ENCODE data around the gene SNX3. TPM values are rescaled to one million over a fixed set of nuclear protein-coding genes. Genes with fewer than 3 reads are reported as not detected.

SNX3 gene
- polyA plus RNA-seq, 1 experiment: 406 TPM

DNA sequence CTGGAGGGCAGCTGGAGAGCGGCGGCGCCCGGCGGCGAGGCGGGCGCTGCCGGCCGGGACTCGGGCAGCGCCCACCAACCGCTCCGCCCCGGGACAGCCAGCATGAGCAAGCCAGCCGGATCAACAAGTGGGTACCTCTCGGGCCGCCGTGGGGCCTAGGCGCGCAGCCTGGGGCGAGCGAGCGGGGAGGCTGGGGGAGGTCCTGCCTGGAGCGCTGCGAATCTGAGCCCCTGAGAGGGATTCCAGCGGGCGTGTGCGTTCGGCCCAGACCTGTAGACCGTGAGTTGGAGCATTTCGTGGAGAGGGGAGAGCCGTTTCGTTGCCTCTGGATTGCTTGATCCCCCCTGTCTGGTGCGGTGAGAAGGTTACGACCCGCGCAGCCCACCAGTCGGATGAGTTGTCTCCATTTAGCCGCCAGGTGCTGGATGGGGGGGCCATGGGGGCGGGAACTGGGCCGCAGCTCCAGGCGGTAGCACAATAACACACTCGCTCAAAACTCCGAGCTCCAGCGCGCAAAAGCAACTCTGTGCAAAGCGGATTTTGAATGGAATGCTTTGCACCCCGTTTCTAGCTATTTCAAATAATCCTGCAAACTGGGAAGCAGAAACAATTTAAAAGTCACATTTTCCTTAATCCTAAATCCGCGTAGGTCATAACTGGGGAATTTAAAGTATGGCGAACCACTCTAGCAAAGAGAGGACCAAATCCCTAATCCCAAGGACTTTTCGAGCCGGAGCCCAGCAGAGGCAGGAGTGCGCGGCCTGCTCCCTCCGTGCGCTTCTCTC is 94.0 kb downstream of the SNX3 start:
- Histone ChIP-seq H3K27ac (ENCODE audit: low read depth, low read length) (no peak overlapping the region), H3K27me3 (ENCODE audit: control insufficient read depth, insufficient read depth, low read length) (peaks cover 96% of the 10 kb centered on the region), H3K9me3 (ENCODE audit: control insufficient read depth, insufficient read depth, low read length) (peaks cover 7% of the 10 kb centered on the region; the same call in 1 of the 2 replicates), H3K4me3 (ENCODE audit: low read depth, low read length) (no peak overlapping the region)
- TF ChIP-seq, protein P1, sequence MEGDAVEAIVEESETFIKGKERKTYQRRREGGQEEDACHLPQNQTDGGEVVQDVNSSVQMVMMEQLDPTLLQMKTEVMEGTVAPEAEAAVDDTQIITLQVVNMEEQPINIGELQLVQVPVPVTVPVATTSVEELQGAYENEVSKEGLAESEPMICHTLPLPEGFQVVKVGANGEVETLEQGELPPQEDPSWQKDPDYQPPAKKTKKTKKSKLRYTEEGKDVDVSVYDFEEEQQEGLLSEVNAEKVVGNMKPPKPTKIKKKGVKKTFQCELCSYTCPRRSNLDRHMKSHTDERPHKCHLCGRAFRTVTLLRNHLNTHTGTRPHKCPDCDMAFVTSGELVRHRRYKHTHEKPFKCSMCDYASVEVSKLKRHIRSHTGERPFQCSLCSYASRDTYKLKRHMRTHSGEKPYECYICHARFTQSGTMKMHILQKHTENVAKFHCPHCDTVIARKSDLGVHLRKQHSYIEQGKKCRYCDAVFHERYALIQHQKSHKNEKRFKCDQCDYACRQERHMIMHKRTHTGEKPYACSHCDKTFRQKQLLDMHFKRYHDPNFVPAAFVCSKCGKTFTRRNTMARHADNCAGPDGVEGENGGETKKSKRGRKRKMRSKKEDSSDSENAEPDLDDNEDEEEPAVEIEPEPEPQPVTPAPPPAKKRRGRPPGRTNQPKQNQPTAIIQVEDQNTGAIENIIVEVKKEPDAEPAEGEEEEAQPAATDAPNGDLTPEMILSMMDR (IDR thresholded peaks at IDR 0.05; ENCODE audit: low read depth, low read length): no peak
- DNase-seq (ENCODE audit: low read depth, low spot score): no peak
- ChIA-PET POLR2A (no interaction called here), CTCF (no interaction called here)

DNA sequence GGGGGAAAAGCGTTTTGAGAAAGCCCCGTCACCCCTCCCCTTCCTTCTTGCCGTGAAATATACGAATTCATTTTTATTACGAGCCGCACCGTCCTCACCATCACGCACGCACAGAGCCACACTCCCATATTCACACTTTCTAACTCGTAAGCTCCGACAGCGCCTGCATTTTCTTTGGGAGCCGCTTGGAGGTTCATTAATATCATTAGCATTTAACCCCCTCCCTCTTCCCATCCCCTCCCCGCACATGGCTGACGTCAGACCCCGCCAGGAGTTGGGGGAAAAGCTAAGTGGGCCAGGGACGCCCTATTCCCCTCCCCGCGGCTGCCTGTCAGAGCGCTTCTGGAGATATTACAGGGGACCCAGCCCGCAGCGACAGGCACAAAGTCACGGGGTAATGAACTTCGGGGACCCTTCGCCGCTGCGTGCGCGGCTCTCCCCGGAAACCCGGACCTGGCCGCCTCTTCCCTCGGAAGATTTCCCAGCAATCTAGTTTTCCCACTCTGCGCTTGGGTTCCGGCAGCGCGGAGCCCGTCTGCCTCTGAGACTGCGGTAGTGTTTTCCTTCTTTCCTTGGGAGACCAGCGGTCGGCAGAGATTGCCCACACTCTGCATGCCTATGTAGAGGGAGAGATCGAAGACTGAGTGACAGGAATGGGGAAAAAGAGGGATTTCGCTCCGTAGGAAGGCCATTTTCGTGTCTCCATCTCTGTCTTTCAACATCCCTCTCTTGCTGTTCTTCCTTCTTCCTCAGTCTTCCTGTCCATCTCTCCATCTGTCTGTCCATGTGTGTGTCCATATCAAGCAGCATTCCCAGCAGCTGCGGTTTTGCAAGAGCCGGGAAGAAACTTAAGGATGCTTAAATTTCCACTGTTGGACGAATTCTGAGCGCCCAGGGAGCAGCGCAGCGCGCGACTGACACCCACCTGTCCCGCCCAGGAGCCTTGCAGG is 94.9 kb downstream of the SNX3 start, which contains the start of gene NR2E1:
Gene NR2E1 (plus strand): TSS at position 309 of the 950 bp plus-strand sequence. CDS start 744 bp downstream, outside the sequence.
- ChIA-PET POLR2A (no interaction called here), CTCF (no interaction called here)
- DNase-seq (ENCODE audit: low read depth, low spot score): no peak
- Histone ChIP-seq H3K27me3 (ENCODE audit: control insufficient read depth, insufficient read depth, low read length) (peaks cover 96% of the 10 kb centered on the region), H3K9me3 (ENCODE audit: control insufficient read depth, insufficient read depth, low read length) (peaks cover 7% of the 10 kb centered on the region; the same call in 1 of the 2 replicates), H3K27ac (ENCODE audit: low read depth, low read length) (no peak within 1 kb of the TSS), H3K4me3 (ENCODE audit: low read depth, low read length) (no peak within 1 kb of the TSS)
- TF ChIP-seq, protein P1 (IDR thresholded peaks at IDR 0.05; ENCODE audit: low read depth, low read length): no peak

DNA sequence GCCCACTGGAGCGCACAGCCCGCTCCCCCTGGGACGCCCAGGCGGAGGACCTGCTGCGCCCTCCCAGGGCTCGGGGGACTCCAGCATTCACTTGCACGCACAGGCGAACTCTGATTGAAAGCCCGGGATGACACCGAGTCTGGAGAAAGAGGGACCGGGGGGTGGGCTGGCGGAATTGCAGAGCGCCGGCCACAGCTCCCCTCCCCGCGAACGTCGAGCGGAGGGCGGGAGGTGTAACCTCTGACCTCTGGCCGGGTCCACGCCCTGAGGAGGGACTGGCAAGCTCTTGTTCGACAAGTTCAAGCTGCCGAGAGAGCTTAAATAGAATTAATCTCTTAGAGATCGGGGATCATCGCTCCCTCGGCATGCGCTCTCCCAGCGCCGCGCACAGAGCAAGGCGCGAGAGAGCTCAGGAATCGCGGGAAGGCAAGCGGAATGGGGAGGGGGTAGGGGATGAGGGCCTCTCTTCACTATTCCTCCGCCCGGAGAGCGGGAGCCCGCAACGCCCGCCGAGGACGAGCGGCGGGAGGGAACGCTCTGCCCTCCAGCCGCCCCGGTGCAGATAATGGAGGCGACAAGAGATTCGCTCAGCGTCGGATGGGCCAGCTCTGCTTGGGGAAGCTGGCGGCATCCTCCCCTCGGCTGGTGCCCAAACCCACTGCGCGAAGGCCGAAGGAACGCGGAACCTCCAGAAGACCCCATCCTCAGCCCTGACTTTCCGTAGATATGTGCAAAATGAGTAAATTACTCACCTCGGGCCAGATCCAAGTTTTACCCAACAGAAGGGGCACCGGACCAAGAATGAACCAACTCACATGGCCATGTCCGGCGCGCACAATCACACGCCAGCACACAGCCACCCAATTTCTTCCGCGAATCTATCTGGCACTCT is 95.8 kb downstream of the SNX3 start:
- DNase-seq (ENCODE audit: low read depth, low spot score): no peak

DNA sequence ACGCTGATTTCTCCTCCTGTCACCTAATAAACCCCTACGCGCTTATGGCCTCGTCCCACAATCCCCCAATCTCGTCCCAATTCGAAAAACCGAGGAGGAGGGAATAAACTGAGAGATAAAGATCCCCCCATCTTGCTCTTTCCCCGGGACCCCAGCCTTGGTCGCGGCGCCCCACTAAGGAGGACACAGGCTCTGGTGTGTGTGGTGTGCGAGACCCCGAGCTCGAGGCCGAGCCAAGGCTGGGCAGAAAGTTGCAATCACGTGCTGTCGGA is 96.4 kb downstream of the SNX3 start:
- POLR2A ChIA-PET: no interaction called here
- peaks cover 7% of the 10 kb centered on the region; the same call in 1 of the 2 replicates for H3K9me3 ChIP-seq (ENCODE audit: control insufficient read depth, insufficient read depth, low read length)
- H3K27me3 ChIP-seq (ENCODE audit: control insufficient read depth, insufficient read depth, low read length): peaks cover 96% of the 10 kb centered on the region
- no peak for DNase-seq (ENCODE audit: low read depth, low spot score)
- no peak overlapping the region for H3K4me3 ChIP-seq (ENCODE audit: low read depth, low read length)
- CTCF ChIA-PET: no interaction called here
- no peak overlapping the region for H3K27ac ChIP-seq (ENCODE audit: low read depth, low read length)
- TF ChIP-seq, protein P1 (IDR thresholded peaks at IDR 0.05; ENCODE audit: low read depth, low read length): no peak

More for the DNA sequence above, 95.8 kb downstream of the SNX3 start:
- H3K4me3 ChIP-seq (ENCODE audit: low read depth, low read length): no peak overlapping the region
- CTCF ChIA-PET: no interaction called here
- H3K27me3 ChIP-seq (ENCODE audit: control insufficient read depth, insufficient read depth, low read length): peaks cover 94% of the 10 kb centered on the region
- POLR2A ChIA-PET: no interaction called here
- peaks cover 7% of the 10 kb centered on the region; the same call in 1 of the 2 replicates for H3K9me3 ChIP-seq (ENCODE audit: control insufficient read depth, insufficient read depth, low read length)
- H3K27ac ChIP-seq (ENCODE audit: low read depth, low read length): no peak overlapping the region
- TF ChIP-seq, protein P1 (IDR thresholded peaks at IDR 0.05; ENCODE audit: low read depth, low read length): no peak
